H1 (cell line): ENCODE results near the gene PPP1R7. TPM values are rescaled to one million over a fixed set of nuclear protein-coding genes. Genes with fewer than 3 reads are reported as not detected.

Source experiments
- CTCF ChIA-PET: fragments of 300-600 bp; sonication (Branson Sonifier 250); formaldehyde crosslinking; loops from one replicate; lab custom pipeline; 2021; ENCODE audit not compliant: partially characterized antibody; lab: Charles Lee
- POLR2A ChIA-PET: fragments of 300-600 bp; sonication (Branson Sonifier 250); formaldehyde crosslinking; loops from one replicate; lab custom pipeline; 2021; ENCODE audit warnings: inconsistent platforms; ENCODE audit not compliant: partially characterized antibody; lab: Charles Lee
- DNase-seq, 2 experiments: peaks; one replicate each; pipeline versions ENCODE4 v3.0.0 to v3.0.0-alpha.2; 2010 to 2022; ENCODE audit warnings: low spot score in 2 of 2, low read depth in 1 of 2, mixed read lengths in 1 of 2
- FAIRE-seq: peaks from 2 replicates; lab custom pipeline; 2011; peaks lifted over from hg19 to GRCh38; lab: Jason Lieb, UNC
- H2AFZ ChIP-seq: 2 replicates; pipeline ENCODE4 v1.8.1; 2012; ENCODE audit warnings: low read length, inconsistent platforms
- H2AK5ac ChIP-seq: 2 replicates; pipeline ENCODE4 v1.6.1; 2013; ENCODE audit warnings: low read depth, low read length
- H2BK120ac ChIP-seq: replicated peaks from 2 replicates; pipeline ENCODE3; 2013; ENCODE audit warnings: low read depth, low read length, inconsistent platforms
- H2BK12ac ChIP-seq: 2 replicates; pipeline ENCODE4 v1.6.1; 2013; ENCODE audit warnings: low read depth, low read length
- H2BK15ac ChIP-seq: 2 replicates; pipeline ENCODE4 v1.6.1; 2013; ENCODE audit warnings: low read length
- H2BK20ac ChIP-seq: 2 replicates; pipeline ENCODE4 v1.6.1; 2013; ENCODE audit warnings: low read length
- H2BK5ac ChIP-seq: 2 replicates; pipeline ENCODE4 v1.6.1; 2013; ENCODE audit warnings: low read depth, low read length
- H3K14ac ChIP-seq: 2 replicates; pipeline ENCODE4 v1.6.1; 2013; ENCODE audit warnings: inconsistent platforms; ENCODE audit not compliant: insufficient read length
- H3K18ac ChIP-seq: 2 replicates; pipeline ENCODE4 v1.6.1; 2013; ENCODE audit warnings: low read length; ENCODE audit errors: extremely low read depth
- H3K23ac ChIP-seq: 2 replicates; pipeline ENCODE4 v1.6.1; 2013; ENCODE audit warnings: inconsistent platforms; ENCODE audit not compliant: insufficient read length
- H3K23me2 ChIP-seq: 2 replicates; pipeline ENCODE4 v1.6.1; 2013; ENCODE audit warnings: low read depth, low read length
- H3K27ac ChIP-seq: 2 replicates; pipeline ENCODE4 v1.6.1; 2011; ENCODE audit warnings: low read depth, low read length, inconsistent platforms
- H3K27me3 ChIP-seq, 4 experiments: replicated peaks in 1 of 4; 1 replicate in 1 of 4; 2 replicates in 3 of 4; pipeline versions ENCODE4 v1.6.1 to v1.8.1; 2011 to 2013; ENCODE audit warnings: low read length in 3 of 4, mild to moderate bottlenecking in 3 of 4, inconsistent platforms in 2 of 4, mixed read lengths in 2 of 4, moderate library complexity in 1 of 4; ENCODE audit not compliant: control insufficient read depth in 3 of 4, insufficient read depth in 3 of 4; ENCODE audit errors: extremely low read depth in 1 of 4
- H3K36me3 ChIP-seq, 4 experiments: 2 replicates each; pipeline versions ENCODE4 v1.6.1 to v1.8.1; 2011 to 2013; ENCODE audit warnings: mild to moderate bottlenecking in 4 of 4, low read length in 3 of 4, moderate library complexity in 2 of 4, control low read depth in 1 of 4, inconsistent platforms in 1 of 4; ENCODE audit not compliant: insufficient read depth in 4 of 4, control insufficient read depth in 2 of 4
- H3K4ac ChIP-seq: replicated peaks from 2 replicates; pipeline ENCODE3; 2013; ENCODE audit warnings: low read length, low read depth, mixed read lengths, inconsistent platforms; ENCODE audit not compliant: insufficient read length
- H3K4me1 ChIP-seq, 4 experiments: replicated peaks in 1 of 4; 1 replicate in 1 of 4; 2 replicates in 3 of 4; pipeline versions ENCODE4 v1.6.1 to v1.8.1; 2011 to 2013; ENCODE audit warnings: low read length in 3 of 4, inconsistent platforms in 2 of 4, mixed read lengths in 1 of 4; ENCODE audit not compliant: insufficient read depth in 4 of 4, control insufficient read depth in 3 of 4
- H3K4me2 ChIP-seq, 2 experiments: 2 replicates each; pipeline versions ENCODE4 v1.6.1 to v1.8.1; 2011 to 2013; ENCODE audit warnings: low read depth in 2 of 2, low read length in 2 of 2, control low read depth in 1 of 2, inconsistent platforms in 1 of 2, mild to moderate bottlenecking in 1 of 2; ENCODE audit not compliant: insufficient read depth in 1 of 2
- H3K4me3 ChIP-seq, 4 experiments: fragments of 200-600, 300-600 bp in 1 of 4; sonication (generic), shearing (Covaris generic), sonication (Bioruptor Twin) in 1 of 4; 2 replicates each; pipeline versions ENCODE4 v1.5.1 to v1.8.1; 2011 to 2016; ENCODE audit warnings: low read length in 4 of 4, low read depth in 3 of 4, control low read depth in 2 of 4, inconsistent platforms in 2 of 4, mild to moderate bottlenecking in 2 of 4, mixed read lengths in 1 of 4, moderate library complexity in 1 of 4; ENCODE audit not compliant: insufficient read depth in 2 of 4; ENCODE audit errors: extremely low read depth in 1 of 4
- H3K56ac ChIP-seq: replicated peaks from 2 replicates; pipeline ENCODE3; 2013; ENCODE audit warnings: low read depth, mild to moderate bottlenecking, mixed read lengths, low read length, inconsistent platforms; ENCODE audit not compliant: insufficient read length
- H3K79me1 ChIP-seq: 2 replicates; pipeline ENCODE4 v1.6.1; 2013; ENCODE audit warnings: low read depth, low read length, control low read depth
- H3K79me2 ChIP-seq, 2 experiments: 2 replicates each; pipeline versions ENCODE4 v1.6.1 to v1.8.1; 2012 to 2013; ENCODE audit warnings: low read length in 2 of 2, mild to moderate bottlenecking in 2 of 2, inconsistent platforms in 1 of 2; ENCODE audit not compliant: insufficient read depth in 2 of 2, control insufficient read depth in 1 of 2
- H3K9ac ChIP-seq, 4 experiments: replicated peaks in 1 of 4; 1 replicate in 1 of 4; 2 replicates in 3 of 4; pipeline versions ENCODE4 v1.6.1 to v1.8.1; 2011 to 2013; ENCODE audit warnings: low read depth in 3 of 4, low read length in 3 of 4, control low read depth in 2 of 4, mild to moderate bottlenecking in 2 of 4, moderate library complexity in 2 of 4, inconsistent platforms in 1 of 4; ENCODE audit errors: extremely low read depth in 1 of 4
- H3K9me3 ChIP-seq, 2 experiments: 2 replicates each; pipeline versions ENCODE4 v1.6.1 to v1.8.1; 2012 to 2013; ENCODE audit warnings: mild to moderate bottlenecking in 2 of 2, moderate library complexity in 2 of 2, control low read depth in 1 of 2, inconsistent platforms in 1 of 2, low read depth in 1 of 2, low read length in 1 of 2, mixed read lengths in 1 of 2; ENCODE audit not compliant: insufficient read depth in 2 of 2
- H4K20me1 ChIP-seq, 2 experiments: replicated peaks in 1 of 2; 2 replicates each; pipeline versions ENCODE3 to v1.8.1; 2011 to 2013; ENCODE audit warnings: inconsistent platforms in 2 of 2, low read length in 2 of 2, mild to moderate bottlenecking in 1 of 2; ENCODE audit not compliant: insufficient read depth in 2 of 2, control insufficient read depth in 1 of 2
- H4K5ac ChIP-seq: 2 replicates; pipeline ENCODE4 v1.6.1; 2013; ENCODE audit warnings: low read length, low read depth, mixed read lengths, inconsistent platforms; ENCODE audit not compliant: insufficient read length
- H4K8ac ChIP-seq: 2 replicates; pipeline ENCODE4 v1.8.0; 2013; ENCODE audit warnings: mild to moderate bottlenecking, moderate library complexity, low read length, inconsistent platforms; ENCODE audit not compliant: insufficient read depth; ENCODE audit errors: extremely low read depth
- H4K91ac ChIP-seq: replicated peaks from 2 replicates; pipeline ENCODE3; 2013; ENCODE audit warnings: low read length, mixed read lengths, inconsistent platforms; ENCODE audit not compliant: insufficient read length
- BRCA1 ChIP-seq: IDR thresholded peaks from 2 replicates; pipeline ENCODE4 v1.6.1; 2012; ENCODE audit warnings: low read depth, low read length, improper control_type of control experiment
- CBX8 ChIP-seq: fragments of 300-800, 300-1000 bp; sonication (generic); IDR thresholded peaks from 2 replicates; pipeline ENCODE4 v1.7.1; 2016; ENCODE audit warnings: low read depth, low read length, borderline replicate concordance
- EZH2 ChIP-seq: fragments of 200-600 bp; sonication (generic); IDR thresholded peaks from 2 replicates; pipeline ENCODE4 v1.7.1; 2012; ENCODE audit warnings: low read depth, mild to moderate bottlenecking, moderate library complexity, low read length, inconsistent platforms; ENCODE audit not compliant: severe bottlenecking
- JUND ChIP-seq: IDR thresholded peaks from 2 replicates; pipeline ENCODE4 v1.6.1; 2011; ENCODE audit warnings: mild to moderate bottlenecking, improper control_type of control experiment, low read length
- NANOG ChIP-seq: IDR thresholded peaks from 2 replicates; pipeline ENCODE4 v1.6.1; 2011; ENCODE audit warnings: low read length, low read depth, mild to moderate bottlenecking, inconsistent platforms; ENCODE audit not compliant: insufficient read depth, poor library complexity, severe bottlenecking
- NRF1 ChIP-seq: IDR thresholded peaks from 2 replicates; pipeline ENCODE4 v1.6.1; 2011; ENCODE audit warnings: mild to moderate bottlenecking, low read depth, low read length, improper control_type of control experiment
- PHF8 ChIP-seq: fragments of 200-600 bp; sonication (generic); conservative IDR thresholded peaks from 2 replicates; pipeline ENCODE4 v1.7.1; 2012; ENCODE audit warnings: low read depth, mild to moderate bottlenecking, inconsistent platforms, low read length, moderate library complexity
- POLR2AphosphoS5 ChIP-seq: IDR thresholded peaks from 2 replicates; pipeline ENCODE4 v1.6.1; 2011; ENCODE audit warnings: low read depth, low read length
- RAD21 ChIP-seq, 2 experiments: IDR thresholded peaks in 1 of 2; conservative IDR thresholded peaks in 1 of 2; 2 replicates each; pipeline ENCODE4 v1.6.1; 2011; ENCODE audit warnings: low read depth in 2 of 2, low read length in 2 of 2, improper control_type of control experiment in 1 of 2, inconsistent platforms in 1 of 2, mild to moderate bottlenecking in 1 of 2, moderate library complexity in 1 of 2
- RBBP5 ChIP-seq: IDR thresholded peaks from 2 replicates; pipeline ENCODE4 v1.7.1; 2012; ENCODE audit warnings: low read depth, mild to moderate bottlenecking, inconsistent platforms, low read length, moderate library complexity, borderline replicate concordance
- RXRA ChIP-seq: IDR thresholded peaks from 2 replicates; pipeline ENCODE4 v1.6.1; 2011; ENCODE audit warnings: low read depth, mild to moderate bottlenecking, low read length, moderate library complexity; ENCODE audit not compliant: insufficient read depth
- SAP30 ChIP-seq: fragments of 300-600 bp; sonication (generic); IDR thresholded peaks from 2 replicates; pipeline ENCODE4 v1.7.1; 2012; ENCODE audit warnings: low read length, moderate library complexity, mild to moderate bottlenecking, inconsistent platforms; ENCODE audit not compliant: insufficient read depth, insufficient replicate concordance
- SIRT6 ChIP-seq: IDR thresholded peaks from one replicate; pipeline ENCODE4 v1.7.1; 2012; ENCODE audit warnings: low read length, inconsistent platforms
- YY1 ChIP-seq: IDR thresholded peaks from 2 replicates; pipeline ENCODE4 v1.6.1; 2011; ENCODE audit warnings: low read depth, mild to moderate bottlenecking, low read length
- WGBS, 2 experiments: shearing (Covaris generic) in 1 of 2; methylation state at CpG; one replicate each; pipeline versions ENCODE4 v1.1.6 to v1.1.7; 2013 to 2015; ENCODE audit warnings: low lambda C conversion rate in 2 of 2, mixed read lengths in 2 of 2, inconsistent platforms in 1 of 2, low coverage in 1 of 2, missing lambda C conversion rate in 1 of 2; ENCODE audit not compliant: insufficient replicate concordance in 2 of 2, insufficient coverage in 1 of 2, insufficient read length in 1 of 2; ENCODE audit errors: extremely low coverage in 1 of 2, missing lambda C conversion rate in 1 of 2; 5-methylcytosine and 5-hydroxymethylcytosine counted together
- polyA plus RNA-seq, 7 experiments: library from polyadenylated mRNA; depleted of rRNA in 3 of 7; stranded (reverse) in 5 of 7; unstranded in 2 of 7; fragments of >200 nt in 5 of 7; fragments of 200-250 nt in 2 of 7; gene quantifications; 1 replicate in 5 of 7; 2 replicates in 1 of 7; 4 replicates in 1 of 7; pipeline versions ENCODE4 v1.2.1 to v1.2.3, GENCODE V29; 2011 to 2013; ENCODE audit warnings: missing spikeins in 2 of 7, mixed read lengths in 2 of 7
- total RNA-seq: library from RNA; stranded (reverse); fragmentation: NEBNext Ultra II Directional; extraction: Animal tissue kit (Norgen Biotek cat#: 25700); gene quantifications from 2 replicates; pipeline ENCODE4 v1.2.1, GENCODE V29; 2021

PPP1R7 gene
- total and polyA plus RNA-seq, 2 of the 8 experiments (the other 6 are each of a cell fraction or from before 2014, with no cell fraction given), result 22.2 to 64.0 TPM

DNA sequence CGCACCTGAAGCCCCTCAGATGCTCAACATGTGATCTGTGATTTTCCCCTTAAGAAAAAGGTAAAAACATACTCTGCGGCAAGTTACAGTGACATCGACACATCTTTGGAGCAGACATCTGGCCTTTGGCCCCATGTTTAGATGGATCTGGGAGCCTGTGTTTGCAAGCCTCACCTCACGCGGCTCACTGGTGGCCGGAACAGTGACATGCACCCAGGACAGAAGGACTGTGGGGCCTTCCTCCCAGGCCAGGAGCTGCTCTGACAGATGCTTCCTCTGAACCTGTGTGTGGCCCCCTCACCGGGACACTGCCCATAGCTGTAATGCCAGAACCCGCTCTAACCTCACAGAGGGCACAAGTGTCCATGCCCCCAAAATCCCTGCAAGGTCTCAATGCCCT is 14.1 kb upstream of the PPP1R7 start:
- Histone ChIP-seq H4K91ac (no peak overlapping the region), H3K79me2 (no peaks in the 10 kb centered on the region), H4K20me1 (peaks cover 0 to 9% of the 10 kb centered on the region in 2 experiments), H3K23ac (no peak overlapping the region), H3K36me3 (peaks cover 6 to 37% (median 20%) of the 10 kb centered on the region in 4 experiments; a peak in 7 of 8 replicates), H4K8ac (no peak overlapping the region), H3K9ac (no peak overlapping the region), H2BK15ac (no peak overlapping the region), H3K56ac (no peak overlapping the region), H3K79me1 (no peaks in the 10 kb centered on the region; the same call in 1 of the 2 replicates), H2AK5ac (no peak overlapping the region), H2BK5ac (no peak overlapping the region), H3K4me1 (no peaks in the 10 kb centered on the region), H4K5ac (no peak overlapping the region), H3K9me3 (no peaks in the 10 kb centered on the region), H2BK20ac (no peak overlapping the region), H2BK120ac (no peak overlapping the region), H3K27ac (no peak overlapping the region), H3K4ac (no peak overlapping the region), H3K14ac (no peak overlapping the region), H3K27me3 (no peaks in the 10 kb centered on the region), H2AFZ (no peak overlapping the region), H3K18ac (no peak overlapping the region), H3K4me3 (no peak overlapping the region), H3K4me2 (no peak overlapping the region), H3K23me2 (no peaks in the 10 kb centered on the region), H2BK12ac (no peak overlapping the region)
- ChIA-PET POLR2A (interaction anchor here (1.3 kb wide), 1 partner anchor 34 kb away, joined by 3 read pairs; the partner anchor contains the start of gene MTERF4), CTCF (interaction anchor here (0.7 to 1.2 kb wide), 4 partner anchors 11 to 284 kb away, joined by 3 read pairs; no protein-coding TSS in a partner anchor)
- no peak for FAIRE-seq
- DNase-seq, result no peak
- 96% methylated on average over 8 of the region's 8 CpGs; no CpG with 5 or more reads in 1 of the 2 experiments for WGBS, 2 experiments
- TF ChIP-seq CBX8 (no peak), RAD21 (IDR thresholded peaks at IDR 0.05 in 1 of 2, conservative IDR thresholded peaks at IDR 0.05 in 1 of 2; ENCODE audit: low read depth in 2 of 2, low read length in 2 of 2) (no peak), RBBP5 (no peak), SIRT6 (no peak), PHF8 (no peak), RXRA (no peak), YY1 (no peak), POLR2AphosphoS5 (no peak), NRF1 (no peak), EZH2 (no peak), BRCA1 (no peak), NANOG (no peak), JUND (no peak), SAP30 (no peak)
